Measurements from ENCODE around the gene GRIN2C. TPM values are rescaled to one million over a fixed set of nuclear protein-coding genes. Genes with fewer than 3 reads are reported as not detected.

Gene GRIN2C
- total and polyA plus RNA-seq, 2 donors (not counting 3 experiments of a cell fraction or from before 2014, with no cell fraction given): 0.04 to 0.60 TPM

GRCh38 chr17:74900208-74900607 is 40.5 kb upstream of the GRIN2C start:
- no peaks in the 10 kb centered on the region for H3K9me1 ChIP-seq (replicated peaks; ENCODE audit: control insufficient read depth, extremely low read depth, insufficient read depth, low read length)
- no peak overlapping the region for H3K9ac ChIP-seq (replicated peaks; ENCODE audit: extremely low read depth, insufficient read depth, low read length)
- no peak for TF ChIP-seq EZH2 (IDR thresholded peaks at IDR 0.05; ENCODE audit: borderline replicate concordance, low read depth, low read length, severe bottlenecking)
- TF ChIP-seq MYC (IDR thresholded peaks at IDR 0.05; ENCODE audit: low read depth, low read length): no peak
- TF ChIP-seq FOS (IDR thresholded peaks at IDR 0.05; ENCODE audit: borderline replicate concordance, insufficient read depth, low read length): no peak
- TF ChIP-seq GATA2 (IDR thresholded peaks at IDR 0.05; ENCODE audit: insufficient read depth, insufficient read length, low read depth, low read length): no peak
- no peak for TF ChIP-seq MAX (IDR thresholded peaks at IDR 0.05; ENCODE audit: insufficient read depth, insufficient read length)
- TF ChIP-seq JUN (IDR thresholded peaks at IDR 0.05; ENCODE audit: borderline replicate concordance, insufficient read depth, insufficient read length, low read depth): no peak
- no peak for TF ChIP-seq POLR2A (IDR thresholded peaks at IDR 0.05; ENCODE audit: low read depth, low read length)
- TF ChIP-seq POLR2AphosphoS5 (IDR thresholded peaks at IDR 0.05; ENCODE audit: insufficient read depth, low read depth, low read length): no peak
- TF ChIP-seq, protein P1, sequence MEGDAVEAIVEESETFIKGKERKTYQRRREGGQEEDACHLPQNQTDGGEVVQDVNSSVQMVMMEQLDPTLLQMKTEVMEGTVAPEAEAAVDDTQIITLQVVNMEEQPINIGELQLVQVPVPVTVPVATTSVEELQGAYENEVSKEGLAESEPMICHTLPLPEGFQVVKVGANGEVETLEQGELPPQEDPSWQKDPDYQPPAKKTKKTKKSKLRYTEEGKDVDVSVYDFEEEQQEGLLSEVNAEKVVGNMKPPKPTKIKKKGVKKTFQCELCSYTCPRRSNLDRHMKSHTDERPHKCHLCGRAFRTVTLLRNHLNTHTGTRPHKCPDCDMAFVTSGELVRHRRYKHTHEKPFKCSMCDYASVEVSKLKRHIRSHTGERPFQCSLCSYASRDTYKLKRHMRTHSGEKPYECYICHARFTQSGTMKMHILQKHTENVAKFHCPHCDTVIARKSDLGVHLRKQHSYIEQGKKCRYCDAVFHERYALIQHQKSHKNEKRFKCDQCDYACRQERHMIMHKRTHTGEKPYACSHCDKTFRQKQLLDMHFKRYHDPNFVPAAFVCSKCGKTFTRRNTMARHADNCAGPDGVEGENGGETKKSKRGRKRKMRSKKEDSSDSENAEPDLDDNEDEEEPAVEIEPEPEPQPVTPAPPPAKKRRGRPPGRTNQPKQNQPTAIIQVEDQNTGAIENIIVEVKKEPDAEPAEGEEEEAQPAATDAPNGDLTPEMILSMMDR (IDR thresholded peaks at IDR 0.05; ENCODE audit: extremely low read depth in 1 of 2, insufficient read depth in 1 of 2, low read depth in 1 of 2, low read length in 2 of 2): no peak
- H2AFZ ChIP-seq (ENCODE audit: low read depth, low read length): no peak overlapping the region
- ChIA-PET CTCF (no interaction called here), POLR2A (no interaction called here)
- no peak overlapping the region for H3K27ac ChIP-seq (ENCODE audit: insufficient read depth, low read depth, low read length)
- DNase-seq (ENCODE audit: low read depth, low spot score) (no peak), FAIRE-seq (no peak)
- no peaks in the 10 kb centered on the region for H4K20me1 ChIP-seq (replicated peaks; ENCODE audit: control insufficient read depth, extremely low read depth, insufficient read depth, low read length)
- H3K27me3 ChIP-seq (ENCODE audit: control insufficient read depth in 2 of 2, insufficient read depth in 2 of 2, low read length in 2 of 2): peaks cover 0 to 8% of the 10 kb centered on the region in 2 experiments
- dilution Hi-C loops (cut with MboI; ENCODE audit: extremely low pct_ligation_motif_present, low sequenced_read_pairs): no loop called here
- intact Hi-C loops (cut with micrococcal nuclease): no loop called here
- H3K4me3 ChIP-seq (replicated peaks in 1 of 3; ENCODE audit: insufficient read depth in 1 of 3, low read depth in 1 of 3, low read length in 3 of 3): no peak overlapping the region
- H3K79me2 ChIP-seq (ENCODE audit: control insufficient read depth, insufficient read depth, low read length): no peaks in the 10 kb centered on the region
- H3K36me3 ChIP-seq (ENCODE audit: control insufficient read depth in 2 of 2, extremely low read depth in 1 of 2, insufficient read depth in 2 of 2, low read length in 2 of 2): no peaks in the 10 kb centered on the region
- no peaks in the 10 kb centered on the region for H3K9me3 ChIP-seq (replicated peaks; ENCODE audit: control insufficient read depth, insufficient read depth, low read length)
- no TSS peak for BruUV-seq (replicated peaks)
- H3K4me2 ChIP-seq (ENCODE audit: insufficient read depth, low read length): no peak overlapping the region
- no peaks in the 10 kb centered on the region for H3K4me1 ChIP-seq (ENCODE audit: control insufficient read depth, extremely low read depth, insufficient read depth, low read length)
